ENCODE measurements around the gene INHBC.

INHBC gene, protein sequence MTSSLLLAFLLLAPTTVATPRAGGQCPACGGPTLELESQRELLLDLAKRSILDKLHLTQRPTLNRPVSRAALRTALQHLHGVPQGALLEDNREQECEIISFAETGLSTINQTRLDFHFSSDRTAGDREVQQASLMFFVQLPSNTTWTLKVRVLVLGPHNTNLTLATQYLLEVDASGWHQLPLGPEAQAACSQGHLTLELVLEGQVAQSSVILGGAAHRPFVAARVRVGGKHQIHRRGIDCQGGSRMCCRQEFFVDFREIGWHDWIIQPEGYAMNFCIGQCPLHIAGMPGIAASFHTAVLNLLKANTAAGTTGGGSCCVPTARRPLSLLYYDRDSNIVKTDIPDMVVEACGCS

DNA sequence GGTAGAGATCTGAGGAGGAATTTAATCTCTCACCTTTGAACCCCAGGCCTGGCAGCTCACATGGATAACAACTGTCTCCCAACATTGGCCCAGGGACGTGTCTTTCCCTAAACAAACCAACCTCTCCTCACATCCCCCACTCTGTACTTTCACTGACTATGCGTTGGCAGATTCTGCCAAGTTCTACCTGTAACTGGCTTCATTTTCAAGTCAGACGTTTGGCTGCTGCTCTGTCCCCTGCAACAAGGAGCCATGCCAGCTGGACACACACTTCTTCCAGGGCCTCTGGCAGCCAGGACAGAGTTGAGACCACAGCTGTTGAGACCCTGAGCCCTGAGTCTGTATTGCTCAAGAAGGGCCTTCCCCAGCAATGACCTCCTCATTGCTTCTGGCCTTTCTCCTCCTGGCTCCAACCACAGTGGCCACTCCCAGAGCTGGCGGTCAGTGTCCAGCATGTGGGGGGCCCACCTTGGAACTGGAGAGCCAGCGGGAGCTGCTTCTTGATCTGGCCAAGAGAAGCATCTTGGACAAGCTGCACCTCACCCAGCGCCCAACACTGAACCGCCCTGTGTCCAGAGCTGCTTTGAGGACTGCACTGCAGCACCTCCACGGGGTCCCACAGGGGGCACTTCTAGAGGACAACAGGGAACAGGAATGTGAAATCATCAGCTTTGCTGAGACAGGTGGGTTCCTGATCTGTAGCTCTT, at the start of gene INHBC:
Gene INHBC, plus strand, starts transcription at position 268 of the 707 bp plus-strand sequence. Its CDS starts 103 bp downstream, at position 371.
- TF ChIP-seq, protein P1, sequence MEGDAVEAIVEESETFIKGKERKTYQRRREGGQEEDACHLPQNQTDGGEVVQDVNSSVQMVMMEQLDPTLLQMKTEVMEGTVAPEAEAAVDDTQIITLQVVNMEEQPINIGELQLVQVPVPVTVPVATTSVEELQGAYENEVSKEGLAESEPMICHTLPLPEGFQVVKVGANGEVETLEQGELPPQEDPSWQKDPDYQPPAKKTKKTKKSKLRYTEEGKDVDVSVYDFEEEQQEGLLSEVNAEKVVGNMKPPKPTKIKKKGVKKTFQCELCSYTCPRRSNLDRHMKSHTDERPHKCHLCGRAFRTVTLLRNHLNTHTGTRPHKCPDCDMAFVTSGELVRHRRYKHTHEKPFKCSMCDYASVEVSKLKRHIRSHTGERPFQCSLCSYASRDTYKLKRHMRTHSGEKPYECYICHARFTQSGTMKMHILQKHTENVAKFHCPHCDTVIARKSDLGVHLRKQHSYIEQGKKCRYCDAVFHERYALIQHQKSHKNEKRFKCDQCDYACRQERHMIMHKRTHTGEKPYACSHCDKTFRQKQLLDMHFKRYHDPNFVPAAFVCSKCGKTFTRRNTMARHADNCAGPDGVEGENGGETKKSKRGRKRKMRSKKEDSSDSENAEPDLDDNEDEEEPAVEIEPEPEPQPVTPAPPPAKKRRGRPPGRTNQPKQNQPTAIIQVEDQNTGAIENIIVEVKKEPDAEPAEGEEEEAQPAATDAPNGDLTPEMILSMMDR (IDR thresholded peaks at IDR 0.05; ENCODE audit: insufficient read depth, low read length, poor library complexity, severe bottlenecking) = no peak
- DNase-seq (ENCODE audit: extremely low read depth, insufficient read length) = no peak
- no peak within 1 kb of the TSS for H3K4me3 ChIP-seq (replicated peaks; ENCODE audit: low read depth, low read length)
- no peaks in the 10 kb centered on the region for H3K36me3 ChIP-seq (ENCODE audit: control insufficient read depth, insufficient read depth, low read length)
- H3K27me3 ChIP-seq (replicated peaks; ENCODE audit: control insufficient read depth, insufficient read depth, low read length) = no peaks in the 10 kb centered on the region

DNA sequence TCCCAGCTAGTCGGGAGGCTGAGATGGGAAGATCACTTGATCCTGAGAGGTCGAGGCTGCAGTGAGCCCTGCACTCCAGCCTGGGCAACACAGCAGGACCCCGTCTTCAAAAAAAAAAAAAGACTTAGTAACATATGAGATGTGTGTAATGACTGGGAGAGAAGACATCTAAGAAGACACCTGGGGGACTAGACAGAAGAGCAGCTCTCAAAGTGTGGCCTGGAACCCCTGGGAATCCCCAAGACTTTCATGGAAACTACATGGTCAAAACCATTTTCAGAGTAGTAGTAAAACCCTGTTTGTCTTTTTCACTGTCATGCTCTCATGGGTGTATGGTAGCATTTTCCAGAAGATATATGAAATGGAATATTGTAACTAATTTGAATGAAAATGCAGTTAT, 49.0 kb upstream of the INHBC start:
- no peaks in the 10 kb centered on the region; the same call in none of the 2 replicates for H3K36me3 ChIP-seq (ENCODE audit: control insufficient read depth, insufficient read depth, low read length)
- DNase-seq (ENCODE audit: extremely low read depth, insufficient read length) = peak; percentile 20
- H3K27me3 ChIP-seq (replicated peaks; ENCODE audit: control insufficient read depth, insufficient read depth, low read length) = no peaks in the 10 kb centered on the region
- TF ChIP-seq, protein P1 (IDR thresholded peaks at IDR 0.05; ENCODE audit: insufficient read depth, low read length, poor library complexity, severe bottlenecking) = no peak
- H3K4me3 ChIP-seq (replicated peaks; ENCODE audit: low read depth, low read length) = no peak overlapping the region

DNA sequence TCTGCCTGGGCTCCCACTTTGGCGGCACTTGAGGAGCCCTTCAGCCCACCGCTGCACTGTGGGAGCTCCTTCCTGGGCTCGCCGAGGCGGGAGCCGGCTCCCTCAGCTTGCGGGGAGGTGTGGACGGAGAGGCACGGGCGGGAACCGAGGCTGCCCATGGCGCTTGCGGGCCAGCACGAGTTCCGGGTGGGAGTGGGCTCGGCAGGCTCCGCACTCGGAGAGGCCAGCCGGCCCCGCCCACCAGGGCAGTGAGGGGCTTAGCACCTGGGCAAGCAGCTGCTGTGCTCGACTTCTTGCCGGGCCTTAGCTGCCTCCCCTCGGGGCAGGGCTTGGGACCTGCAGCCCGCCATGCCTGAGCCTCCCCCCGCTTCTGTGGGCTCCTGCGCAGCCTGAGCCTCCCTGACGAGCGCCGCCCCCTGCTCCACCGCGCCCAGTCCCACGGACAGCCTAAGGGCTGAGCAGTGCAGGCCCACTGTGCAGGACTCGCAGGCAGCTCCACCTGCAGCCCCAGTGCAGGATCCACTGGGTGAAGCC, 48.3 kb upstream of the INHBC start:
- TF ChIP-seq, protein P1 (IDR thresholded peaks at IDR 0.05; ENCODE audit: insufficient read depth, low read length, poor library complexity, severe bottlenecking) = no peak

DNA sequence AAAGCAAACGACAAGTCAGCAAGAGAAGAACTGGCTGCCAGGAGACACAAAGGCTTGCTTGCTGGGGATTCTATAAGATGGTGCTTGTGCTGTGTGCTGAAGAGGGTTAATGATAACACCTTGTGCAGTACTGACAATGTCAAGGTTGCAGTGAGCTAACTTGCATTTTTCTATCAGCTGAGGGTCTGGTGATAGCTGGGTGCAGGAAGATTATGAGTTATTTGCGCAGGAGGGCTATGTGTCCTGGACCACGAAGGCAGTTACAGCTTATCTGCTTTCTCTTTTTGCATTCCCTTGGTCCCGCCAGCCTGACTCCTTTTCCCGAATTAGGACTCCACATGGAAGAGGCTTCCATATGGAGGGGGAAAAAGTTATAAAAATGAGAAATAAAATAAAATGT, 46.2 kb upstream of the INHBC start:
- TF ChIP-seq, protein P1 (IDR thresholded peaks at IDR 0.05; ENCODE audit: insufficient read depth, low read length, poor library complexity, severe bottlenecking) = no peak
- DNase-seq (ENCODE audit: extremely low read depth, insufficient read length) = no peak
- H3K4me3 ChIP-seq (replicated peaks; ENCODE audit: low read depth, low read length) = no peak overlapping the region
- no peaks in the 10 kb centered on the region for H3K27me3 ChIP-seq (replicated peaks; ENCODE audit: control insufficient read depth, insufficient read depth, low read length)
- no peaks in the 10 kb centered on the region; the same call in none of the 2 replicates for H3K36me3 ChIP-seq (ENCODE audit: control insufficient read depth, insufficient read depth, low read length)

More for the DNA sequence above, 48.3 kb upstream of the INHBC start:
- no peak for DNase-seq (ENCODE audit: extremely low read depth, insufficient read length)
- H3K36me3 ChIP-seq (ENCODE audit: control insufficient read depth, insufficient read depth, low read length) = no peaks in the 10 kb centered on the region; the same call in none of the 2 replicates
- no peaks in the 10 kb centered on the region for H3K27me3 ChIP-seq (replicated peaks; ENCODE audit: control insufficient read depth, insufficient read depth, low read length)
- no peak overlapping the region for H3K4me3 ChIP-seq (replicated peaks; ENCODE audit: low read depth, low read length)

DNA sequence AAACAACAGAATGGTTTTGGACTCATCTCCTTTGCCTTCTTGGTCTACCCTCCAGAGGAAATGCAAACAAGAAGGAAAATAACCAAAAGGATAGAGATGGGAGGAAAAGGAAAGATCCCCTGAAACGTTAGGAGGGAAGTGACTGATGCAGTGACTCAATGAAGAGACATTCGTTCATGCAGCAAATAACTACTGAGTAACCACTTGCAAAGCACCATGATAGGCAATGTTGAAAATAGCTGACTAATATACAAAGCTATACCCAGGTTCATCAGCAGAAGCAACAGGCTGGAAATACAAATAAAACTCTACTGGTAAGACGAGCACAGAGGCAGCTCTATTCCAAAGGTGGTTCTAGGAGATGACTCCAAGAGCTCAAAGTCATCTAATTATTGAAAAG, 45.6 kb upstream of the INHBC start:
- TF ChIP-seq, protein P1 (IDR thresholded peaks at IDR 0.05; ENCODE audit: insufficient read depth, low read length, poor library complexity, severe bottlenecking) = no peak
- Histone ChIP-seq H3K36me3 (ENCODE audit: control insufficient read depth, insufficient read depth, low read length) (no peaks in the 10 kb centered on the region; the same call in none of the 2 replicates), H3K27me3 (replicated peaks; ENCODE audit: control insufficient read depth, insufficient read depth, low read length) (no peaks in the 10 kb centered on the region), H3K4me3 (replicated peaks; ENCODE audit: low read depth, low read length) (no peak overlapping the region)
- no peak for DNase-seq (ENCODE audit: extremely low read depth, insufficient read length)
